Fibroblast of the aortic adventitia (primary cell): ENCODE data around the gene RAD21L1. TPM values are rescaled to one million over a fixed set of nuclear protein-coding genes. Genes with fewer than 3 reads are reported as not detected.

ENCODE experiments used
- DNase-seq: peaks from one replicate; pipeline ENCODE4 v3.0.0-alpha.2; 2010; ENCODE audit warnings: low read depth
- H3K4me3 ChIP-seq: 2 replicates; pipeline ENCODE4 v1.5.1; 2011; ENCODE audit warnings: low read depth, mild to moderate bottlenecking, control low read depth, low read length, moderate library complexity
- total RNA-seq: library from RNA; depleted of rRNA; stranded (reverse); fragments of >200 nt; gene quantifications from 2 replicates; pipeline ENCODE4 v1.2.3, GENCODE V29; 2012; ENCODE audit warnings: low replicate concordance
- TF ChIP-seq, protein P1 (sequence below): IDR thresholded peaks from 2 replicates; pipeline ENCODE4 v1.5.1; 2011; ENCODE audit warnings: mild to moderate bottlenecking, low read length, control low read depth, inconsistent platforms; ENCODE audit not compliant: insufficient read depth

RAD21L1 gene
- total RNA-seq = not detected in 2 replicates

DNA sequence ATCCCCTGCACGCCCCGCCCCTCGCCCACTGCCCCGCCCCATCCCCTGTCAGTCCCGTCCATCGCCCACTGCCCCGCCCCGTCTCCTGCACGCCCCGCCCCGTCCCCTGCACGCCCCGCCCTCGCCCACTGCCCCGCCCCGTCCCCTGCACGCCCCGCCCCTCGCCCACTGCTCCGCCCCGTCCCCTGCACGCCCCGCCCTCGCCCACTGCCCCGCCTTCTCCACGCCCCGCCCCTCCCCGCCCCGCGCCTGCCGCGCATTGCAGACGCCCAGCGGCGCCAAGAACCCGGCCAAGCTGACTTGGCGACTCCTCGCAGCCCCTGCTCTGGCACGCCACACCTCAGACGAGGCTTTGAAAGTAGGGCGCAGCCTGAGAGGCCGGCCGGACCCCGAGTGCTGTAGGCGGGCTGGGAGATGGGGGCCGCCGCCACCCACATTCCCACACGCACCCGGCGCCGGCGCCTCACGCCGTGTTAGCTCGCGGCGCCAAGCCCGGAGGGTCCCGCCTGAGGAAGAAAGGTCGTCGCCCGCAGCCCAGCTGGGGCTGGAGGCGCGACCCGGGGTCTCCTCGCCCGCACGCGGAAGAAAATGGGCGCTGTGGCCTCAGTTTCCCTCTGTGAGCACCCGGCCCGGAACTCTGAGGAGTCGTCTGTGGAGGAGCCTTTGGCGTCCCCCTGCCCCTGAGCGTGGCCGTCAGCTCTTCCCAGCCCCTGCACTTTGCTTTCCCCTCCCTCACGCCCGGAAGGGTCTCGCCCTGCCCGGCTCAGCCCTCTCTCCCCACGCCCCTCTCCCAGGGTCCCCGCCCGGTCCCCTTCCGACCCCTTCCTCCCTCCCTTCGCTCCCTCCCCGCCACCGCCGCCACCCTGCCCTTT lies at the start of gene RAD21L1:
Gene RAD21L1 (plus strand): TSS at position 262 of the 872 bp plus-strand sequence. CDS start 2,410 bp downstream, outside the sequence.
- TF ChIP-seq, protein P1, sequence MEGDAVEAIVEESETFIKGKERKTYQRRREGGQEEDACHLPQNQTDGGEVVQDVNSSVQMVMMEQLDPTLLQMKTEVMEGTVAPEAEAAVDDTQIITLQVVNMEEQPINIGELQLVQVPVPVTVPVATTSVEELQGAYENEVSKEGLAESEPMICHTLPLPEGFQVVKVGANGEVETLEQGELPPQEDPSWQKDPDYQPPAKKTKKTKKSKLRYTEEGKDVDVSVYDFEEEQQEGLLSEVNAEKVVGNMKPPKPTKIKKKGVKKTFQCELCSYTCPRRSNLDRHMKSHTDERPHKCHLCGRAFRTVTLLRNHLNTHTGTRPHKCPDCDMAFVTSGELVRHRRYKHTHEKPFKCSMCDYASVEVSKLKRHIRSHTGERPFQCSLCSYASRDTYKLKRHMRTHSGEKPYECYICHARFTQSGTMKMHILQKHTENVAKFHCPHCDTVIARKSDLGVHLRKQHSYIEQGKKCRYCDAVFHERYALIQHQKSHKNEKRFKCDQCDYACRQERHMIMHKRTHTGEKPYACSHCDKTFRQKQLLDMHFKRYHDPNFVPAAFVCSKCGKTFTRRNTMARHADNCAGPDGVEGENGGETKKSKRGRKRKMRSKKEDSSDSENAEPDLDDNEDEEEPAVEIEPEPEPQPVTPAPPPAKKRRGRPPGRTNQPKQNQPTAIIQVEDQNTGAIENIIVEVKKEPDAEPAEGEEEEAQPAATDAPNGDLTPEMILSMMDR = no peak
- H3K4me3 ChIP-seq = peak within 1 kb of the TSS; percentile 66
- peak; percentile 56 for DNase-seq

- TF ChIP-seq, protein P1 = no peak
- DNase-seq = no peak
- no peak overlapping the region for H3K4me3 ChIP-seq
Observed at GRCh38 chr20:1177680-1178079, 48.2 kb upstream of the RAD21L1 start.

DNA sequence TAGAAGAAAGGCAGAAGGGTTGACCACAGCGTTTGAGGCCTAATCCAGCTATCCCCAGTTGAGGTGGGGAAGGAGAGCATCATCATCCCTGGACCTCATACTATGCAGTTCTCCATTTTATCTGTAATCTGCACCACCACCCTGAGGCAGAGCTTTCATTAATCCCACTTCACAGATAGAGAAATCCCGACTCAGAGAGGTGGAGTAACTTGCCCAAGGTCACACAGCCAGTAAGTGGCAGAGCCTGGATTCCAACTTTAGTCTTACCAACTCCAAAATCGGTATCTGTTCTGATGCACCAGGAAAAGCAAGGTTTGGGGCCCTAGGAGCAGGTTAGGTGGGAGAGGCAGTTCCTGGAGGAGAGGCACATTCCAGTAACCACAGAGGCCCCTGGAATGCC lies 47.7 kb upstream of the RAD21L1 start:
- DNase-seq = no peak
- no peak overlapping the region for H3K4me3 ChIP-seq
- TF ChIP-seq, protein P1 = no peak

GRCh38 chr20:1178623-1179022 lies 47.2 kb upstream of the RAD21L1 start:
- TF ChIP-seq, protein P1 = no peak
- no peak overlapping the region for H3K4me3 ChIP-seq
- DNase-seq = no peak

GRCh38 chr20:1180949-1181348 lies 44.9 kb upstream of the RAD21L1 start:
- DNase-seq = no peak
- TF ChIP-seq, protein P1 = no peak
- no peak overlapping the region for H3K4me3 ChIP-seq

DNA sequence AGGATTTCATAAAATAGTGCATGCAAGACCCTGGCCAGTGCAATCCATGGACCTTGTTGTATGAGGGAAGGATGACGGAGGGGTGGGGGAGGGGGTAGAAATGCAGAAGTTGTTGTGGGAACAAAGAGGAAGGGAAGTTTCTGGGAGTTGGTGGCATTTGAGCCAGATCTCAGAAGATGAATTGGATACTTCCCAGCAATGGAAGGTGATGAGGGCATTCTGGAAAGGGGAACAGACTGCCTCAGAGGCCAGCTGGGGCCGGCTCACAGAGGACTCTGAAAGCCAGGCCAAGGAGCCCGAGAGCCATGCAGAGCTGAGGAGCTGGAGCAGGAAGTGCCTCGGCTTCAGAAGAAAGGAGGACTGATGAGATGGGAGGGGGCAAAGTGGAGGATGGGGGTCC lies 43.7 kb upstream of the RAD21L1 start:
- DNase-seq = no peak
- no peak overlapping the region for H3K4me3 ChIP-seq
- TF ChIP-seq, protein P1 = no peak

DNA sequence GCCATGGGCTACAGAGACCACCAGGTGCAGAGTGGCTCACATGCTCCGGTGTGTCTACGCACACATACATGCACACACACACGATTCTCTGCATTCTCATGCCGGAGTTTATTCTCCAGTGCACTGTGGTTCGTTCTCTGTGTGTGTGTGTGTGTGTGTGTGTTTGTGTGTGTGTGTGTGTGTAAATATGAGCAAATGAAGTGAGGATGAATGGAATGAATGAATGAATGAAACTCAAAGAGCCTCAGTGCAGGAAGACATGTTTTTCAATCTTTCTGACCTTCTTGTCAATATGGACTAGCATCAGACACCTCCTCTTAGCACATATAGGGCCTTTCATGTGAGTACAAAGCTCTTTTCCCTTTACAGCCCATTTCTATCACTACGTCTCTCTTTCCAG lies 42.7 kb upstream of the RAD21L1 start:
- H3K4me3 ChIP-seq = no peak overlapping the region
- TF ChIP-seq, protein P1 = no peak
- DNase-seq = no peak
